HEK293 (cell line): ENCODE data around the gene NEGR1.

Experiments used
- CTCF ChIA-PET: fragments of 350-600 bp; formaldehyde crosslinking; extraction: SDS; loops from one replicate; lab custom pipeline; 2021; ENCODE audit warnings: antibody characterized with exemption; lab: Yijun Ruan, JAX
- POLR2A ChIA-PET: fragments of 300-600 bp; formaldehyde crosslinking; extraction: SDS; loops from one replicate; lab custom pipeline; 2020; ENCODE audit warnings: antibody characterized with exemption, inconsistent platforms; lab: Yijun Ruan, JAX
- H3K27ac ChIP-seq: fragments of 200-500 bp; sonication (Bioruptor generic); 2 replicates; pipeline ENCODE4 v1.5.1; 2014; ENCODE audit warnings: low read depth, low read length, control low read depth, inconsistent platforms; ENCODE audit errors: extremely low read depth
- H3K36me3 ChIP-seq, 2 experiments: fragments of 200-500 bp in 1 of 2; sonication (Bioruptor generic) in 1 of 2; 1 replicate in 1 of 2; 2 replicates in 1 of 2; pipeline ENCODE4 v1.5.1; 2014 to 2017; ENCODE audit warnings: inconsistent platforms in 2 of 2, low read length in 2 of 2; ENCODE audit not compliant: control insufficient read depth in 2 of 2, insufficient read depth in 1 of 2
- H3K4me1 ChIP-seq: fragments of 200-500 bp; sonication (Bioruptor generic); 2 replicates; pipeline ENCODE4 v1.5.1; 2014; ENCODE audit warnings: mild to moderate bottlenecking, low read length, inconsistent platforms; ENCODE audit not compliant: control insufficient read depth, insufficient read depth
- H3K4me3 ChIP-seq: 2 replicates; pipeline ENCODE4 v1.5.1; 2011; ENCODE audit warnings: low read depth, mild to moderate bottlenecking, control low read depth, low read length, moderate library complexity
- H3K9me3 ChIP-seq: fragments of 200-500 bp; sonication (Bioruptor generic); 2 replicates; pipeline ENCODE4 v1.5.1; 2014; ENCODE audit warnings: low read depth, low read length, inconsistent platforms; ENCODE audit not compliant: control insufficient read depth, insufficient read depth
- HIC1 ChIP-seq: fragments of 450-650 bp; formaldehyde crosslinking; IDR thresholded peaks from 2 replicates; pipeline ENCODE4 v1.5.1; 2016; ENCODE audit warnings: missing biosample characterization, missing genetic modification characterization
- MZF1 ChIP-seq: fragments of 450-650 bp; formaldehyde crosslinking; IDR thresholded peaks from 2 replicates; pipeline ENCODE4 v1.5.1; 2017; ENCODE audit warnings: missing biosample characterization, missing genetic modification characterization, borderline replicate concordance
- PRDM1 ChIP-seq: fragments of 450-650 bp; formaldehyde crosslinking; IDR thresholded peaks from 2 replicates; pipeline ENCODE4; 2016; ENCODE audit warnings: missing biosample characterization, missing genetic modification characterization
- SP2 ChIP-seq: fragments of 450-650 bp; formaldehyde crosslinking; IDR thresholded peaks from 2 replicates; pipeline ENCODE4 v1.5.1; 2016; ENCODE audit warnings: missing biosample characterization, missing genetic modification characterization
- ZBTB1 ChIP-seq: fragments of 450-650 bp; formaldehyde crosslinking; IDR thresholded peaks from 2 replicates; pipeline ENCODE4 v1.5.1; 2016; ENCODE audit warnings: missing biosample characterization, missing genetic modification characterization
- ZNF169 ChIP-seq: fragments of 450-650 bp; formaldehyde crosslinking; IDR thresholded peaks from 2 replicates; pipeline ENCODE4 v1.5.1; 2016; ENCODE audit warnings: missing biosample characterization, missing genetic modification characterization
- ZNF19 ChIP-seq: fragments of 450-650 bp; formaldehyde crosslinking; IDR thresholded peaks from 2 replicates; pipeline ENCODE4; 2016; ENCODE audit warnings: missing biosample characterization, missing genetic modification characterization, low read depth
- ZNF214 ChIP-seq: fragments of 450-650 bp; formaldehyde crosslinking; IDR thresholded peaks from 2 replicates; pipeline ENCODE4 v1.5.1; 2017; ENCODE audit warnings: missing biosample characterization, mild to moderate bottlenecking, missing genetic modification characterization, borderline replicate concordance
- ZNF239 ChIP-seq: fragments of 450-650 bp; formaldehyde crosslinking; IDR thresholded peaks from 2 replicates; pipeline ENCODE4 v1.5.1; 2016; ENCODE audit warnings: missing biosample characterization, missing genetic modification characterization
- ZNF292 ChIP-seq: fragments of 450-650 bp; formaldehyde crosslinking; IDR thresholded peaks from 2 replicates; pipeline ENCODE4 v1.5.1; 2016; ENCODE audit warnings: low read depth, missing biosample characterization, missing genetic modification characterization, borderline replicate concordance
- ZNF335 ChIP-seq: fragments of 450-650 bp; formaldehyde crosslinking; conservative IDR thresholded peaks from 2 replicates; pipeline ENCODE4 v1.5.1; 2016; ENCODE audit warnings: missing biosample characterization, missing genetic modification characterization
- ZNF362 ChIP-seq: fragments of 450-650 bp; formaldehyde crosslinking; IDR thresholded peaks from 2 replicates; pipeline ENCODE4 v1.5.1; 2016; ENCODE audit warnings: missing biosample characterization, missing genetic modification characterization
- ZNF366 ChIP-seq: fragments of 450-650 bp; formaldehyde crosslinking; conservative IDR thresholded peaks from 2 replicates; pipeline ENCODE4 v1.5.1; 2016; ENCODE audit warnings: missing biosample characterization, missing genetic modification characterization
- ZNF398 ChIP-seq: fragments of 450-650 bp; formaldehyde crosslinking; IDR thresholded peaks from 2 replicates; pipeline ENCODE4 v1.5.1; 2017; ENCODE audit warnings: missing biosample characterization, missing genetic modification characterization
- ZNF600 ChIP-seq: fragments of 450-650 bp; formaldehyde crosslinking; IDR thresholded peaks from 2 replicates; pipeline ENCODE4 v1.5.1; 2016; ENCODE audit warnings: missing biosample characterization, missing genetic modification characterization
- ZNF621 ChIP-seq: fragments of 450-650 bp; formaldehyde crosslinking; IDR thresholded peaks from 2 replicates; pipeline ENCODE4 v1.5.1; 2017; ENCODE audit warnings: missing biosample characterization, missing genetic modification characterization
- ZNF670 ChIP-seq: fragments of 450-650 bp; formaldehyde crosslinking; IDR thresholded peaks from 2 replicates; pipeline ENCODE4 v1.5.1; 2016; ENCODE audit warnings: missing biosample characterization, missing genetic modification characterization, low read depth
- ZNF692 ChIP-seq: fragments of 450-650 bp; formaldehyde crosslinking; IDR thresholded peaks from 2 replicates; pipeline ENCODE4 v1.5.1; 2016; ENCODE audit warnings: missing biosample characterization, missing genetic modification characterization
- ZNF785 ChIP-seq: fragments of 450-650 bp; formaldehyde crosslinking; IDR thresholded peaks from 2 replicates; pipeline ENCODE4 v1.5.1; 2016; ENCODE audit warnings: missing biosample characterization, missing genetic modification characterization
- ZSCAN18 ChIP-seq: fragments of 450-650 bp; formaldehyde crosslinking; IDR thresholded peaks from 2 replicates; pipeline ENCODE4 v1.5.1; 2016; ENCODE audit warnings: missing biosample characterization, missing genetic modification characterization

The NEGR1 gene

GRCh38 chr1:71859806-71860205 is 422.5 kb downstream of the NEGR1 start (continued):
- TF ChIP-seq ZSCAN18 (tag by site-specific recombination) (no peak), ZNF292 (tag by site-specific recombination) (no peak), ZNF335 (no peak), ZNF239 (tag by site-specific recombination) (no peak), ZNF785 (tag by site-specific recombination) (no peak), ZNF670 (tag by site-specific recombination) (no peak)
- TF ChIP-seq, all 188 proteins: peak for 0

- H3K27ac ChIP-seq: no peak overlapping the region
- no peaks in the 10 kb centered on the region for H3K9me3 ChIP-seq
- H3K4me3 ChIP-seq: no peak overlapping the region
- POLR2A ChIA-PET: interaction anchor here (0.7 kb wide), 1 partner anchor 49 kb away, joined by 5 read pairs; no protein-coding TSS in a partner anchor
- CTCF ChIA-PET: no interaction called here
- H3K4me1 ChIP-seq: no peaks in the 10 kb centered on the region
- TF ChIP-seq PRDM1 (tag by site-specific recombination) (peak; percentile 58), ZNF366 (tag by site-specific recombination) (no peak)
- TF ChIP-seq, all 188 proteins: peak for 1
- no peaks in the 10 kb centered on the region for H3K36me3 ChIP-seq
Measured at GRCh38 chr1:71857862-71858261, 424.5 kb downstream of the NEGR1 start.

- TF ChIP-seq ZNF600 (tag by site-specific recombination) (no peak), ZBTB1 (tag by site-specific recombination) (no peak)
- Histone ChIP-seq H3K27ac (no peak overlapping the region), H3K4me1 (no peaks in the 10 kb centered on the region), H3K4me3 (no peak overlapping the region), H3K36me3 (no peaks in the 10 kb centered on the region), H3K9me3 (no peaks in the 10 kb centered on the region)
- POLR2A ChIA-PET: no interaction called here
- CTCF ChIA-PET: no interaction called here
Measured at GRCh38 chr1:71853360-71853759, 429.0 kb downstream of the NEGR1 start.

GRCh38 chr1:71850936-71851335 is 431.4 kb downstream of the NEGR1 start:
- no peaks in the 10 kb centered on the region for H3K4me1 ChIP-seq
- H3K36me3 ChIP-seq: no peaks in the 10 kb centered on the region
- H3K4me3 ChIP-seq: no peak overlapping the region
- POLR2A ChIA-PET: no interaction called here
- H3K27ac ChIP-seq: no peak overlapping the region
- H3K9me3 ChIP-seq: no peaks in the 10 kb centered on the region
- CTCF ChIA-PET: no interaction called here
- TF ChIP-seq ZNF362 (tag by site-specific recombination): no peak
- no peak for TF ChIP-seq ZNF398
- TF ChIP-seq ZNF169 (tag by site-specific recombination): no peak
- TF ChIP-seq ZNF19 (tag by site-specific recombination): no peak
- TF ChIP-seq ZSCAN18 (tag by site-specific recombination): no peak
- no peak for TF ChIP-seq HIC1 (tag by site-specific recombination)
- no peak for TF ChIP-seq ZNF621
- TF ChIP-seq ZNF600 (tag by site-specific recombination): no peak
- TF ChIP-seq SP2 (tag by site-specific recombination): no peak
- TF ChIP-seq MZF1 (tag by site-specific recombination): no peak
- no peak for TF ChIP-seq ZNF214 (tag by site-specific recombination)
- no peak for TF ChIP-seq ZNF692
